H1 (cell line): ENCODE measurements around the gene SLC2A10. TPM values are rescaled to one million over a fixed set of nuclear protein-coding genes. Genes with fewer than 3 reads are reported as not detected.
A peak's percentile ranks its signal among the peaks of the same experiment; 100 is the strongest.

Experiments used
- CTCF ChIA-PET: fragments of 300-600 bp; sonication (Branson Sonifier 250); formaldehyde crosslinking; loops from one replicate; lab custom pipeline; 2021; ENCODE audit not compliant: partially characterized antibody; lab: Charles Lee
- POLR2A ChIA-PET: fragments of 300-600 bp; sonication (Branson Sonifier 250); formaldehyde crosslinking; loops from one replicate; lab custom pipeline; 2021; ENCODE audit warnings: inconsistent platforms; ENCODE audit not compliant: partially characterized antibody; lab: Charles Lee
- DNase-seq, 2 experiments: peaks; one replicate each; pipeline versions ENCODE4 v3.0.0 to v3.0.0-alpha.2; 2010 to 2022; ENCODE audit warnings: low spot score in 2 of 2, low read depth in 1 of 2, mixed read lengths in 1 of 2
- FAIRE-seq: peaks from 2 replicates; lab custom pipeline; 2011; peaks lifted over from hg19 to GRCh38; lab: Jason Lieb, UNC
- H2AFZ ChIP-seq: 2 replicates; pipeline ENCODE4 v1.8.1; 2012; ENCODE audit warnings: low read length, inconsistent platforms
- H2AK5ac ChIP-seq: 2 replicates; pipeline ENCODE4 v1.6.1; 2013; ENCODE audit warnings: low read depth, low read length
- H2BK120ac ChIP-seq: replicated peaks from 2 replicates; pipeline ENCODE3; 2013; ENCODE audit warnings: low read depth, low read length, inconsistent platforms
- H2BK12ac ChIP-seq: 2 replicates; pipeline ENCODE4 v1.6.1; 2013; ENCODE audit warnings: low read depth, low read length
- H2BK15ac ChIP-seq: 2 replicates; pipeline ENCODE4 v1.6.1; 2013; ENCODE audit warnings: low read length
- H2BK20ac ChIP-seq: 2 replicates; pipeline ENCODE4 v1.6.1; 2013; ENCODE audit warnings: low read length
- H2BK5ac ChIP-seq: 2 replicates; pipeline ENCODE4 v1.6.1; 2013; ENCODE audit warnings: low read depth, low read length
- H3K14ac ChIP-seq: 2 replicates; pipeline ENCODE4 v1.6.1; 2013; ENCODE audit warnings: inconsistent platforms; ENCODE audit not compliant: insufficient read length
- H3K18ac ChIP-seq: 2 replicates; pipeline ENCODE4 v1.6.1; 2013; ENCODE audit warnings: low read length; ENCODE audit errors: extremely low read depth
- H3K23ac ChIP-seq: 2 replicates; pipeline ENCODE4 v1.6.1; 2013; ENCODE audit warnings: inconsistent platforms; ENCODE audit not compliant: insufficient read length
- H3K23me2 ChIP-seq: 2 replicates; pipeline ENCODE4 v1.6.1; 2013; ENCODE audit warnings: low read depth, low read length
- H3K27ac ChIP-seq: 2 replicates; pipeline ENCODE4 v1.6.1; 2011; ENCODE audit warnings: low read depth, low read length, inconsistent platforms
- H3K27me3 ChIP-seq, 4 experiments: replicated peaks in 1 of 4; 1 replicate in 1 of 4; 2 replicates in 3 of 4; pipeline versions ENCODE4 v1.6.1 to v1.8.1; 2011 to 2013; ENCODE audit warnings: low read length in 3 of 4, mild to moderate bottlenecking in 3 of 4, inconsistent platforms in 2 of 4, mixed read lengths in 2 of 4, moderate library complexity in 1 of 4; ENCODE audit not compliant: control insufficient read depth in 3 of 4, insufficient read depth in 3 of 4; ENCODE audit errors: extremely low read depth in 1 of 4
- H3K36me3 ChIP-seq, 4 experiments: 2 replicates each; pipeline versions ENCODE4 v1.6.1 to v1.8.1; 2011 to 2013; ENCODE audit warnings: mild to moderate bottlenecking in 4 of 4, low read length in 3 of 4, moderate library complexity in 2 of 4, control low read depth in 1 of 4, inconsistent platforms in 1 of 4; ENCODE audit not compliant: insufficient read depth in 4 of 4, control insufficient read depth in 2 of 4
- H3K4ac ChIP-seq: replicated peaks from 2 replicates; pipeline ENCODE3; 2013; ENCODE audit warnings: low read length, low read depth, mixed read lengths, inconsistent platforms; ENCODE audit not compliant: insufficient read length
- H3K4me1 ChIP-seq, 4 experiments: replicated peaks in 1 of 4; 1 replicate in 1 of 4; 2 replicates in 3 of 4; pipeline versions ENCODE4 v1.6.1 to v1.8.1; 2011 to 2013; ENCODE audit warnings: low read length in 3 of 4, inconsistent platforms in 2 of 4, mixed read lengths in 1 of 4; ENCODE audit not compliant: insufficient read depth in 4 of 4, control insufficient read depth in 3 of 4
- H3K4me2 ChIP-seq, 2 experiments: 2 replicates each; pipeline versions ENCODE4 v1.6.1 to v1.8.1; 2011 to 2013; ENCODE audit warnings: low read depth in 2 of 2, low read length in 2 of 2, control low read depth in 1 of 2, inconsistent platforms in 1 of 2, mild to moderate bottlenecking in 1 of 2; ENCODE audit not compliant: insufficient read depth in 1 of 2
- H3K4me3 ChIP-seq, 4 experiments: fragments of 200-600, 300-600 bp in 1 of 4; sonication (generic), shearing (Covaris generic), sonication (Bioruptor Twin) in 1 of 4; 2 replicates each; pipeline versions ENCODE4 v1.5.1 to v1.8.1; 2011 to 2016; ENCODE audit warnings: low read length in 4 of 4, low read depth in 3 of 4, control low read depth in 2 of 4, inconsistent platforms in 2 of 4, mild to moderate bottlenecking in 2 of 4, mixed read lengths in 1 of 4, moderate library complexity in 1 of 4; ENCODE audit not compliant: insufficient read depth in 2 of 4; ENCODE audit errors: extremely low read depth in 1 of 4
- H3K56ac ChIP-seq: replicated peaks from 2 replicates; pipeline ENCODE3; 2013; ENCODE audit warnings: low read depth, mild to moderate bottlenecking, mixed read lengths, low read length, inconsistent platforms; ENCODE audit not compliant: insufficient read length
- H3K79me1 ChIP-seq: 2 replicates; pipeline ENCODE4 v1.6.1; 2013; ENCODE audit warnings: low read depth, low read length, control low read depth
- H3K79me2 ChIP-seq, 2 experiments: 2 replicates each; pipeline versions ENCODE4 v1.6.1 to v1.8.1; 2012 to 2013; ENCODE audit warnings: low read length in 2 of 2, mild to moderate bottlenecking in 2 of 2, inconsistent platforms in 1 of 2; ENCODE audit not compliant: insufficient read depth in 2 of 2, control insufficient read depth in 1 of 2
- H3K9ac ChIP-seq, 4 experiments: replicated peaks in 1 of 4; 1 replicate in 1 of 4; 2 replicates in 3 of 4; pipeline versions ENCODE4 v1.6.1 to v1.8.1; 2011 to 2013; ENCODE audit warnings: low read depth in 3 of 4, low read length in 3 of 4, control low read depth in 2 of 4, mild to moderate bottlenecking in 2 of 4, moderate library complexity in 2 of 4, inconsistent platforms in 1 of 4; ENCODE audit errors: extremely low read depth in 1 of 4
- H3K9me3 ChIP-seq, 2 experiments: 2 replicates each; pipeline versions ENCODE4 v1.6.1 to v1.8.1; 2012 to 2013; ENCODE audit warnings: mild to moderate bottlenecking in 2 of 2, moderate library complexity in 2 of 2, control low read depth in 1 of 2, inconsistent platforms in 1 of 2, low read depth in 1 of 2, low read length in 1 of 2, mixed read lengths in 1 of 2; ENCODE audit not compliant: insufficient read depth in 2 of 2
- H4K20me1 ChIP-seq, 2 experiments: replicated peaks in 1 of 2; 2 replicates each; pipeline versions ENCODE3 to v1.8.1; 2011 to 2013; ENCODE audit warnings: inconsistent platforms in 2 of 2, low read length in 2 of 2, mild to moderate bottlenecking in 1 of 2; ENCODE audit not compliant: insufficient read depth in 2 of 2, control insufficient read depth in 1 of 2
- H4K5ac ChIP-seq: 2 replicates; pipeline ENCODE4 v1.6.1; 2013; ENCODE audit warnings: low read length, low read depth, mixed read lengths, inconsistent platforms; ENCODE audit not compliant: insufficient read length
- H4K8ac ChIP-seq: 2 replicates; pipeline ENCODE4 v1.8.0; 2013; ENCODE audit warnings: mild to moderate bottlenecking, moderate library complexity, low read length, inconsistent platforms; ENCODE audit not compliant: insufficient read depth; ENCODE audit errors: extremely low read depth
- H4K91ac ChIP-seq: replicated peaks from 2 replicates; pipeline ENCODE3; 2013; ENCODE audit warnings: low read length, mixed read lengths, inconsistent platforms; ENCODE audit not compliant: insufficient read length
- TAF7 ChIP-seq: optimal IDR thresholded peaks from 2 replicates; pipeline ENCODE3; 2011; ENCODE audit warnings: low read depth, mild to moderate bottlenecking, inconsistent platforms, low read length, moderate library complexity, borderline replicate concordance
- WGBS, 2 experiments: shearing (Covaris generic) in 1 of 2; methylation state at CpG; one replicate each; pipeline versions ENCODE4 v1.1.6 to v1.1.7; 2013 to 2015; ENCODE audit warnings: low lambda C conversion rate in 2 of 2, mixed read lengths in 2 of 2, inconsistent platforms in 1 of 2, low coverage in 1 of 2, missing lambda C conversion rate in 1 of 2; ENCODE audit not compliant: insufficient replicate concordance in 2 of 2, insufficient coverage in 1 of 2, insufficient read length in 1 of 2; ENCODE audit errors: extremely low coverage in 1 of 2, missing lambda C conversion rate in 1 of 2; 5-methylcytosine and 5-hydroxymethylcytosine counted together
- polyA plus RNA-seq, 7 experiments: library from polyadenylated mRNA; depleted of rRNA in 3 of 7; stranded (reverse) in 5 of 7; unstranded in 2 of 7; fragments of >200 nt in 5 of 7; fragments of 200-250 nt in 2 of 7; gene quantifications; 1 replicate in 5 of 7; 2 replicates in 1 of 7; 4 replicates in 1 of 7; pipeline versions ENCODE4 v1.2.1 to v1.2.3, GENCODE V29; 2011 to 2013; ENCODE audit warnings: missing spikeins in 2 of 7, mixed read lengths in 2 of 7
- total RNA-seq: library from RNA; stranded (reverse); fragmentation: NEBNext Ultra II Directional; extraction: Animal tissue kit (Norgen Biotek cat#: 25700); gene quantifications from 2 replicates; pipeline ENCODE4 v1.2.1, GENCODE V29; 2021
- TF ChIP-seq, protein P1 (sequence below): IDR thresholded peaks from 2 replicates; pipeline ENCODE4 v1.6.1; 2012; ENCODE audit warnings: low read length, inconsistent platforms

The SLC2A10 gene
- total and polyA plus RNA-seq, 2 of the 8 experiments (the other 6 are each of a cell fraction or from before 2014, with no cell fraction given), result 9.0 to 9.7 TPM

DNA sequence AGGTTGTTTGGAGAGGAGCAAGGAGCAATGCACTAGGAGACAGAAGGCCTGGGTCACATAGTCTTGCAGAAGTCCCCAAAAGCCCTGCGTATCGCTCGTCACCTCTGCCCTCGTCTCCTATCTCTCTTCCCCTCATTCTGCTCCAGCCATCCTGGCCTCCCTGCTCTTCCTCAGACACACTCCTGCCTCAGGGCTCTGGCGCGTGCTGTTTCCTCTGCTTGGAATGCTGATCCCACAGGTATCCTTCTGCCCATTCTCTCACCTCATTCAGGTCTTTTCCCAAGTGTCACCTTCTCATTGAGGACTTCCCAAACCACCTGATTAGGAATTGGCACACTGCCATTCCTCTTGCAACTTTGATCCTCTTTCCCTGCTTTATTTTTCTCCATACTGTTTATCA is 9.0 kb upstream of the SLC2A10 start:
- Histone ChIP-seq H2BK5ac (0 out of 2 replicates have a peak overlapping the region, but pooled peaks have one; percentile 5), H3K18ac (no peak overlapping the region), H4K5ac (no peak overlapping the region), H2BK20ac (no peak overlapping the region), H3K23ac (no peak overlapping the region), H3K9me3 (no peaks in the 10 kb centered on the region; a peak in 1 of 4 replicates), H3K4me2 (no peak overlapping the region), H2BK120ac (no peak overlapping the region), H4K91ac (peak overlapping the region; percentile 15), H3K27me3 (no peaks in the 10 kb centered on the region), H2BK12ac (peak overlapping the region; percentile 19; the same call in 1 of the 2 replicates), H3K14ac (no peak overlapping the region), H2BK15ac (no peak overlapping the region; the same call in 1 of the 2 replicates), H3K4me3 (no peak overlapping the region), H4K20me1 (no peaks in the 10 kb centered on the region), H3K56ac (no peak overlapping the region), H3K27ac (no peak overlapping the region), H3K9ac (no peak overlapping the region), H3K36me3 (no peaks in the 10 kb centered on the region), H3K79me2 (no peaks in the 10 kb centered on the region), H2AFZ (no peak overlapping the region), H2AK5ac (no peak overlapping the region; the same call in 1 of the 2 replicates), H4K8ac (no peak overlapping the region; the same call in none of the 2 replicates), H3K4me1 (peaks cover 0 to 18% (median 9%) of the 10 kb centered on the region in 4 experiments; a peak in 6 of 7 replicates), H3K23me2 (no peaks in the 10 kb centered on the region; the same call in 1 of the 2 replicates), H3K4ac (no peak overlapping the region), H3K79me1 (no peaks in the 10 kb centered on the region)
- WGBS, 2 experiments, result 90% methylated on average over 6 of the region's 6 CpGs; no CpG with 5 or more reads in 1 of the 2 experiments
- DNase-seq, result no peak
- FAIRE-seq, result no peak
- ChIA-PET CTCF (interaction anchor here (1.3 to 1.8 kb wide), 5 partner anchors 10 to 127 kb away, joined by 3 to 5 read pairs (median 3); partner anchors contain the start of gene SLC2A10), POLR2A (interaction anchor here (0.8 to 4.7 kb wide), 4 partner anchors 10 to 660 kb away, joined by 3 to 22 read pairs (median 10); partner anchors contain the start of gene TP53RK)
- TF ChIP-seq, protein P1, sequence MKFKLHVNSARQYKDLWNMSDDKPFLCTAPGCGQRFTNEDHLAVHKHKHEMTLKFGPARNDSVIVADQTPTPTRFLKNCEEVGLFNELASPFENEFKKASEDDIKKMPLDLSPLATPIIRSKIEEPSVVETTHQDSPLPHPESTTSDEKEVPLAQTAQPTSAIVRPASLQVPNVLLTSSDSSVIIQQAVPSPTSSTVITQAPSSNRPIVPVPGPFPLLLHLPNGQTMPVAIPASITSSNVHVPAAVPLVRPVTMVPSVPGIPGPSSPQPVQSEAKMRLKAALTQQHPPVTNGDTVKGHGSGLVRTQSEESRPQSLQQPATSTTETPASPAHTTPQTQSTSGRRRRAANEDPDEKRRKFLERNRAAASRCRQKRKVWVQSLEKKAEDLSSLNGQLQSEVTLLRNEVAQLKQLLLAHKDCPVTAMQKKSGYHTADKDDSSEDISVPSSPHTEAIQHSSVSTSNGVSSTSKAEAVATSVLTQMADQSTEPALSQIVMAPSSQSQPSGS, result no peak
- no peak for TF ChIP-seq TAF7
